ENCODE data around the gene ANTXR1. TPM values are rescaled to one million over a fixed set of nuclear protein-coding genes. Genes with fewer than 3 reads are reported as not detected.

ANTXR1 gene
- polyA plus RNA-seq, 1 experiment, result 87.1 TPM

- Histone ChIP-seq H3K4me3 (ENCODE audit: low read depth, low read length) (no peak overlapping the region), H3K36me3 (ENCODE audit: control insufficient read depth, insufficient read depth, low read length) (peaks cover 14% of the 10 kb centered on the region), H3K27me3 (ENCODE audit: control insufficient read depth, insufficient read depth, low read length) (no peaks in the 10 kb centered on the region)
- POLR2A ChIA-PET, result no interaction called here
- no peak for TF ChIP-seq CTCF (IDR thresholded peaks at IDR 0.05; ENCODE audit: insufficient read depth, low read depth, low read length)
- DNase-seq (ENCODE audit: low read depth), result no peak
- CTCF ChIA-PET, result interaction anchor here (1.2 kb wide), 1 partner anchor 12 kb away, joined by 3 read pairs; no protein-coding TSS in a partner anchor
Measured at GRCh38 chr2:69082430-69082997, 69.5 kb downstream of the ANTXR1 start.

GRCh38 chr2:69083235-69083748, 70.3 kb downstream of the ANTXR1 start:
- DNase-seq (ENCODE audit: low read depth), result no peak
- Histone ChIP-seq H3K36me3 (ENCODE audit: control insufficient read depth, insufficient read depth, low read length) (peaks cover 8% of the 10 kb centered on the region), H3K27me3 (ENCODE audit: control insufficient read depth, insufficient read depth, low read length) (no peaks in the 10 kb centered on the region), H3K4me3 (ENCODE audit: low read depth, low read length) (no peak overlapping the region)
- POLR2A ChIA-PET, result no interaction called here
- CTCF ChIA-PET, result interaction anchor here (0.6 to 1.3 kb wide), 2 partner anchors 9 to 23 kb away, joined by 3 read pairs; no protein-coding TSS in a partner anchor
- TF ChIP-seq CTCF (IDR thresholded peaks at IDR 0.05; ENCODE audit: insufficient read depth, low read depth, low read length), result no peak

GRCh38 chr2:69084492-69084891, 71.5 kb downstream of the ANTXR1 start:
- no peak for TF ChIP-seq CTCF (IDR thresholded peaks at IDR 0.05; ENCODE audit: insufficient read depth, low read depth, low read length)
- POLR2A ChIA-PET, result no interaction called here
- CTCF ChIA-PET, result interaction anchor here (0.6 kb wide), 1 partner anchor 110 kb away, joined by 3 read pairs; no protein-coding TSS in a partner anchor
- no peak overlapping the region for H3K4me3 ChIP-seq (ENCODE audit: low read depth, low read length)
- no peak for DNase-seq (ENCODE audit: low read depth)
- no peaks in the 10 kb centered on the region for H3K27me3 ChIP-seq (ENCODE audit: control insufficient read depth, insufficient read depth, low read length)
- peaks cover 5% of the 10 kb centered on the region for H3K36me3 ChIP-seq (ENCODE audit: control insufficient read depth, insufficient read depth, low read length)

- Histone ChIP-seq H3K4me3 (ENCODE audit: low read depth, low read length) (no peak overlapping the region), H3K36me3 (ENCODE audit: control insufficient read depth, insufficient read depth, low read length) (peaks cover 4% of the 10 kb centered on the region), H3K27me3 (ENCODE audit: control insufficient read depth, insufficient read depth, low read length) (no peaks in the 10 kb centered on the region)
- TF ChIP-seq CTCF (IDR thresholded peaks at IDR 0.05; ENCODE audit: insufficient read depth, low read depth, low read length), result no peak
- DNase-seq (ENCODE audit: low read depth), result no peak
- POLR2A ChIA-PET, result no interaction called here
- CTCF ChIA-PET, result interaction anchor here (1.2 kb wide), 1 partner anchor 29 kb away, joined by 4 read pairs; no protein-coding TSS in a partner anchor
Measured at GRCh38 chr2:69086466-69086865, 73.5 kb downstream of the ANTXR1 start.

- Histone ChIP-seq H3K4me3 (ENCODE audit: low read depth, low read length) (no peak overlapping the region), H3K36me3 (ENCODE audit: control insufficient read depth, insufficient read depth, low read length) (peaks cover 3% of the 10 kb centered on the region; the same call in 1 of the 2 replicates), H3K27me3 (ENCODE audit: control insufficient read depth, insufficient read depth, low read length) (no peaks in the 10 kb centered on the region)
- ChIA-PET POLR2A (interaction anchor here (0.7 kb wide), 1 partner anchor 136 kb away, joined by 3 read pairs; no protein-coding TSS in a partner anchor), CTCF (interaction anchor here (1.0 to 1.2 kb wide), 3 partner anchors 29 to 219 kb away, joined by 3 to 4 read pairs (median 4); no protein-coding TSS in a partner anchor)
- no peak for TF ChIP-seq CTCF (IDR thresholded peaks at IDR 0.05; ENCODE audit: insufficient read depth, low read depth, low read length)
- DNase-seq (ENCODE audit: low read depth), result no peak
Measured at GRCh38 chr2:69087211-69087911, 74.4 kb downstream of the ANTXR1 start.

All from BJ (cell line).